Fibroblast of lung (primary cell): ENCODE measurements around the gene GTPBP6. TPM values are rescaled to one million over a fixed set of nuclear protein-coding genes. Genes with fewer than 3 reads are reported as not detected.

ENCODE experiments used
- DNase-seq, 2 donors: peaks; one replicate each; pipeline versions ENCODE4 v3.0.0 to v3.0.0-alpha.2; 2010; ENCODE audit warnings: low read depth in 2 of 2
- H2AFZ ChIP-seq: 2 replicates; pipeline ENCODE4 v1.5.1; 2012; ENCODE audit warnings: low read length, control low read depth, inconsistent platforms
- H3K27ac ChIP-seq: 2 replicates; pipeline ENCODE4 v1.5.1; 2011; ENCODE audit warnings: low read length, control low read depth; ENCODE audit not compliant: insufficient read depth
- H3K27me3 ChIP-seq: 2 replicates; pipeline ENCODE4 v1.5.1; 2011; ENCODE audit warnings: mild to moderate bottlenecking, low read length; ENCODE audit not compliant: control insufficient read depth, insufficient read depth
- H3K36me3 ChIP-seq: 2 replicates; pipeline ENCODE4 v1.5.1; 2011; ENCODE audit warnings: low read length; ENCODE audit not compliant: control insufficient read depth, insufficient read depth
- H3K4me1 ChIP-seq: 2 replicates; pipeline ENCODE4 v1.5.1; 2011; ENCODE audit warnings: low read length; ENCODE audit not compliant: control insufficient read depth, insufficient read depth; ENCODE audit errors: extremely low read depth
- H3K4me2 ChIP-seq: 2 replicates; pipeline ENCODE4 v1.5.1; 2011; ENCODE audit warnings: low read length, control low read depth; ENCODE audit not compliant: insufficient read depth; ENCODE audit errors: extremely low read depth
- H3K4me3 ChIP-seq, 4 experiments: fragments of 200-600 bp in 1 of 4; sonication (generic) in 1 of 4; replicated peaks in 1 of 4; 2 replicates each; pipeline ENCODE4 v1.5.1; 2011 to 2016; ENCODE audit warnings: low read length in 4 of 4, low read depth in 3 of 4, mild to moderate bottlenecking in 3 of 4, control low read depth in 2 of 4, inconsistent platforms in 1 of 4, mixed read lengths in 1 of 4; ENCODE audit not compliant: insufficient read depth in 1 of 4; ENCODE audit errors: control extremely low read depth in 1 of 4
- H3K79me2 ChIP-seq: 2 replicates; pipeline ENCODE4 v1.5.1; 2012; ENCODE audit warnings: mild to moderate bottlenecking, low read length, inconsistent platforms; ENCODE audit not compliant: control insufficient read depth, insufficient read depth
- H3K9ac ChIP-seq: 2 replicates; pipeline ENCODE4 v1.5.1; 2011; ENCODE audit warnings: mild to moderate bottlenecking, low read length, control low read depth; ENCODE audit not compliant: insufficient read depth
- H3K9me3 ChIP-seq: 2 replicates; pipeline ENCODE4 v1.5.1; 2012; ENCODE audit warnings: low read depth, low read length; ENCODE audit not compliant: control insufficient read depth, insufficient read depth
- H4K20me1 ChIP-seq: 2 replicates; pipeline ENCODE4 v1.5.1; 2011; ENCODE audit warnings: low read length; ENCODE audit not compliant: control insufficient read depth, insufficient read depth; ENCODE audit errors: extremely low read depth
- EZH2 ChIP-seq: IDR thresholded peaks from 2 replicates; pipeline ENCODE4 v1.5.1; 2012; ENCODE audit warnings: low read length, control low read depth, mild to moderate bottlenecking; ENCODE audit errors: missing control alignments
- polyA plus RNA-seq, 2 donors: library from polyadenylated mRNA; depleted of rRNA in 1 of 2; stranded (reverse) in 1 of 2; unstranded in 1 of 2; fragments of >200 nt; gene quantifications; 2 replicates each; pipeline ENCODE4 v1.2.1, GENCODE V29; 2011 to 2012; ENCODE audit warnings: missing spikeins in 1 of 2
- total RNA-seq: library from RNA; depleted of rRNA; stranded (reverse); fragments of >200 nt; gene quantifications from 2 replicates; pipeline ENCODE4 v1.2.1, GENCODE V29; 2014
- TF ChIP-seq, protein P1 (sequence below), 2 donors: IDR thresholded peaks in 1 of 2; conservative IDR thresholded peaks in 1 of 2; 1 replicate in 1 of 2; 2 replicates in 1 of 2; pipeline ENCODE4 v1.5.1; 2011 to 2012; ENCODE audit warnings: low read length in 2 of 2, control low read depth in 1 of 2, inconsistent platforms in 1 of 2, low read depth in 1 of 2, mild to moderate bottlenecking in 1 of 2

GTPBP6 gene
- total and polyA plus RNA-seq, 2 donors (not counting 1 experiment from before 2014, with no cell fraction given) = 15.4 to 46.1 TPM

DNA sequence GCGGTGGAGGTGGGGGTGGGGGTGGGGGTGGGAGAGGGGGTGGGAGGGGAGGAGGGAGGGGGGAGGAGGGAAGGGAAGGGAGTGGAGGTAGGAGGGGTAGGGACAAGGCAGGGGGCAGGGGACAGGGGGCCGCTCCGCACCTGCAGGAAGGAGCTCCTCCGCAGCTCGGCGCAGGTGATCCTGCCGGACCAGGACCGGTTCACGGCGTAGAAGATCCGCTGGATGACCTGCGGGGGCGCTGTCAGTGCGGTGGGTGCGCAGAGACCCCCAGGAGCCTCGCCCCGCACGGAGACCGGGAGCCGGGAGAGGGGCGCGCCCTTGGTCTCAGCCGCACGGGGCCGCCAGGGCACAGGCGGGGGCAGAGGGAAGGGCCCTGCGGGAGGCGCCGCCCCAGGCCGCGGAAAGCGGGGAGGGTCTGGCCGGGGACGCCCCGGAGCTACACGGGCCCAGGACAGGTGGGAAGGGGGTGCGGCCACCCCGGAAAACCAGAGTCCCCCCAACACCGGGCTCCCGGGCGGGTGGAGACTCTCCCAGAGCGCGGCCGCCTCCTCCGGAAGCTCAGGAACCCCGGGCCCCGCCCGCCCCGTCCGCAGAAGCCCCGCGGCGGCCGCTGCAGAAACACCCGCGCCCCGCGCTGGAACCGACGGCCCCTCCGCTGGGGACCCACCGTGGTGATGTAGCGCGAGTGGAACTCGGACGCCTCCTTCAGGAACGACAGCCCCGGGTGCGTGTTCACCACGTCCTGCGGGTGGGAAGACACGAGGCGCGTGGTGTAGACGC, 27.6 kb upstream of the GTPBP6 start:
- Histone ChIP-seq H3K27ac (no peak overlapping the region), H2AFZ (no peak overlapping the region), H3K27me3 (no peaks in the 10 kb centered on the region), H4K20me1 (no peaks in the 10 kb centered on the region), H3K36me3 (no peaks in the 10 kb centered on the region), H3K4me2 (no peak overlapping the region), H3K4me3 (no peak overlapping the region), H3K4me1 (no peaks in the 10 kb centered on the region), H3K9ac (no peak overlapping the region), H3K9me3 (no peaks in the 10 kb centered on the region), H3K79me2 (no peaks in the 10 kb centered on the region)
- DNase-seq = no peak
- TF ChIP-seq, protein P1, sequence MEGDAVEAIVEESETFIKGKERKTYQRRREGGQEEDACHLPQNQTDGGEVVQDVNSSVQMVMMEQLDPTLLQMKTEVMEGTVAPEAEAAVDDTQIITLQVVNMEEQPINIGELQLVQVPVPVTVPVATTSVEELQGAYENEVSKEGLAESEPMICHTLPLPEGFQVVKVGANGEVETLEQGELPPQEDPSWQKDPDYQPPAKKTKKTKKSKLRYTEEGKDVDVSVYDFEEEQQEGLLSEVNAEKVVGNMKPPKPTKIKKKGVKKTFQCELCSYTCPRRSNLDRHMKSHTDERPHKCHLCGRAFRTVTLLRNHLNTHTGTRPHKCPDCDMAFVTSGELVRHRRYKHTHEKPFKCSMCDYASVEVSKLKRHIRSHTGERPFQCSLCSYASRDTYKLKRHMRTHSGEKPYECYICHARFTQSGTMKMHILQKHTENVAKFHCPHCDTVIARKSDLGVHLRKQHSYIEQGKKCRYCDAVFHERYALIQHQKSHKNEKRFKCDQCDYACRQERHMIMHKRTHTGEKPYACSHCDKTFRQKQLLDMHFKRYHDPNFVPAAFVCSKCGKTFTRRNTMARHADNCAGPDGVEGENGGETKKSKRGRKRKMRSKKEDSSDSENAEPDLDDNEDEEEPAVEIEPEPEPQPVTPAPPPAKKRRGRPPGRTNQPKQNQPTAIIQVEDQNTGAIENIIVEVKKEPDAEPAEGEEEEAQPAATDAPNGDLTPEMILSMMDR (conservative IDR thresholded peaks at IDR 0.05 in 1 of 2, IDR thresholded peaks at IDR 0.05 in 1 of 2; ENCODE audit: low read depth in 1 of 2, low read length in 2 of 2) = no peak
- no peak for TF ChIP-seq EZH2

DNA sequence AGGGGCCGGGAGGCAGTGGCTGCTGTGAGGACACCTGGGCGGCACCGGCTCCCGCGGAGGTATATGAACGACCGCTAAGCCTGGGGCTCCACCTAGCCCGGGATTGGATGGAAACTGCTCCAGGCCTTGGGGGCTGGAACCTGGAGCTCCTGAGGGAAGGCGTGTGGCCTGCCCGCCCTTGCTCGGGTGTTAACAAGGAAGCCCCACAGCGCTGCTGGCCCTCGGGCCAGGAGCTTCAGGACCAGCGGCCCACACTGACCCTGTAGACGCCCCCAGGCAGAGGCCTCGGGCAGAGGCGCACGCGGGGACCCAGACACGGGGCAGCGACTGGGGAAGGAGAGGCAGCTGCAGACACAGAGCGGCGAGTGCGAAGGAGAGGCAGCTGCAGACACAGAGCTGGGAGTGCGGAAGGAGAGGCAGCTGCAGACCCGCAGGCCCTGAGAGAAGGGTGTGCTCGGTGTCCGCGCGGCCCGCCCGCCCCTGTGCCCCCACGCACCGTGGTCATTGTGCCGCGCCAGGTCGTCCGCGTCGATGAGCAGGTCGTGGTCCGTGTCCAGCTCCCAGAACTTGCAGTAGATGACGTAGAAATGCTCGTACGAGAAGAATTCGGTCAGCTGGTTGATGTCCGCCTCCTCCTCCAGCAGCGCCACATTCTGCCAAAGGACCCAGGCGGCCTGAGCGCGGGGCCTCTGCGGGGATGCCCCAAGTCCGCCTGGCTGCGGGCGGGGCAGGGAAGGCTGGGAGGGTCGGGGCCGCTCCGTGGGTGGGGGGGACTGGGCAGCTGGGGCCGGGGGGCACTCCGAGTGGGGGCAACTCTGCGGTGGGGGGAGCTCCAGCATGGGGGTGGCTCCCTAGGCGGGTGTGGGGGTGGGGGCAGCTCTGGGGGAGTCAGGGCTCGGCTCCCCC, 26.7 kb upstream of the GTPBP6 start:
- no peaks in the 10 kb centered on the region for H3K27me3 ChIP-seq
- H3K27ac ChIP-seq = no peak overlapping the region
- H2AFZ ChIP-seq = no peak overlapping the region
- H3K4me3 ChIP-seq = no peak overlapping the region
- no peak for DNase-seq
- no peaks in the 10 kb centered on the region for H3K4me1 ChIP-seq
- TF ChIP-seq, protein P1 (conservative IDR thresholded peaks at IDR 0.05 in 1 of 2, IDR thresholded peaks at IDR 0.05 in 1 of 2; ENCODE audit: low read depth in 1 of 2, low read length in 2 of 2) = no peak
- TF ChIP-seq EZH2 = no peak
- H3K9me3 ChIP-seq = no peaks in the 10 kb centered on the region
- H3K4me2 ChIP-seq = no peak overlapping the region
- H3K36me3 ChIP-seq = no peaks in the 10 kb centered on the region
- no peaks in the 10 kb centered on the region for H3K79me2 ChIP-seq
- no peak overlapping the region for H3K9ac ChIP-seq
- H4K20me1 ChIP-seq = no peaks in the 10 kb centered on the region

DNA sequence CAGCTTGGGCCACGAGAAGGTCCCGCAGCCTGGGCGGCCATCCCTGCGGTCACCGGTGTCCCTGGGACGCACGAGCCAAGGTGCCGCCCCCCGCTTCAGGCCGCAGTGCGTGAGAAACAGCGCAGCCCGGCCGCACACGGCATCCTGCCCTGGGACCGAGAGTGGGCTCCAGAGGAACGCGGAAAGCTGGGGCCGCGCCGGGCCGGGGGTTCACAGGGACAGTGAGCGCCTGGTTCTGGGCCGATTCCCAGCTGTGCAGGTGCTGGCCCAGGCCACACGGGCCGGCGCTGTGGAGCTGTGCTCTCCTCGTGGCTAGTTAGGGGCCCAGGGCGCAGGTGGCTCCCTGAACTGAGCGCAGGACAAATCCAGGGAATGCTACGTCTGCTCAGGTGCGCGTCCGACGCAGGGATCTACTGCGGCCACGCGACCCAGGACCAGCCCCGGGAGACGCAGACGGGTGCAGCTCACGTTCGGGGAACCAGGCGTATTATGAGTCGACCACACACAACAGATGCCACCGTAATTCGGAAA, 25.8 kb upstream of the GTPBP6 start:
- TF ChIP-seq, protein P1 (conservative IDR thresholded peaks at IDR 0.05 in 1 of 2, IDR thresholded peaks at IDR 0.05 in 1 of 2; ENCODE audit: low read depth in 1 of 2, low read length in 2 of 2) = no peak
- no peak for TF ChIP-seq EZH2
- no peaks in the 10 kb centered on the region for H3K9me3 ChIP-seq
- H3K4me3 ChIP-seq = no peak overlapping the region
- H3K36me3 ChIP-seq = no peaks in the 10 kb centered on the region
- H3K4me2 ChIP-seq = no peak overlapping the region
- no peak for DNase-seq
- no peak overlapping the region for H2AFZ ChIP-seq
- H4K20me1 ChIP-seq = no peaks in the 10 kb centered on the region
- no peak overlapping the region for H3K27ac ChIP-seq
- no peaks in the 10 kb centered on the region for H3K4me1 ChIP-seq
- H3K27me3 ChIP-seq = no peaks in the 10 kb centered on the region
- no peaks in the 10 kb centered on the region for H3K79me2 ChIP-seq
- no peak overlapping the region for H3K9ac ChIP-seq
